ENCODE results near the gene SCT.

SCT gene

GRCh38 chr11:643849-644738 is 17.1 kb upstream of the SCT start:
- no peak for DNase-seq (ENCODE audit: low read depth)

- no peak for DNase-seq (ENCODE audit: low read depth)
Measured at GRCh38 chr11:643366-643765, 16.4 kb upstream of the SCT start.

GRCh38 chr11:641806-642370 is 14.9 kb upstream of the SCT start:
- no peak for DNase-seq (ENCODE audit: low read depth)

- DNase-seq (ENCODE audit: low read depth): no peak
Measured at GRCh38 chr11:640021-640706, 13.2 kb upstream of the SCT start.

GRCh38 chr11:639332-639955 is 12.5 kb upstream of the SCT start:
- no peak for DNase-seq (ENCODE audit: low read depth)

- no peak for DNase-seq (ENCODE audit: low read depth)
Measured at GRCh38 chr11:638631-639331, 11.8 kb upstream of the SCT start.

GRCh38 chr11:637593-638521 is 10.9 kb upstream of the SCT start:
- no peak for DNase-seq (ENCODE audit: low read depth)

GRCh38 chr11:637333-637592 is 10.3 kb upstream of the SCT start:
- DNase-seq (ENCODE audit: low read depth): no peak

- no peak for DNase-seq (ENCODE audit: low read depth)
Measured at GRCh38 chr11:636511-637332, 9.7 kb upstream of the SCT start, which contains the start of gene DRD4. DRD4 (plus strand) TSS chr11:637269; CDS start chr11:637305, 36 bp downstream.

GRCh38 chr11:635945-636510 is 9.0 kb upstream of the SCT start:
- no peak for DNase-seq (ENCODE audit: low read depth)

GRCh38 chr11:630871-631270 is 3.9 kb upstream of the SCT start:
- DNase-seq (ENCODE audit: low read depth): no peak

GRCh38 chr11:629237-629583 is 2.2 kb upstream of the SCT start:
- DNase-seq (ENCODE audit: low read depth): no peak

GRCh38 chr11:628056-628455 is 1.1 kb upstream of the SCT start:
- no peak for DNase-seq (ENCODE audit: low read depth)

- DNase-seq (ENCODE audit: low read depth): no peak
Measured at GRCh38 chr11:627308-627576, 261 bp upstream of the SCT start.

GRCh38 chr11:625636-626268 is 1.2 kb downstream of the SCT start:
- no peak for DNase-seq (ENCODE audit: low read depth)

GRCh38 chr11:624705-625635 is 2.0 kb downstream of the SCT start, which contains the start of gene CDHR5:
CDHR5 (minus strand) TSS chr11:624955; CDS start chr11:624902, 53 bp downstream.
- DNase-seq (ENCODE audit: low read depth): no peak

GRCh38 chr11:623999-624704 is 2.8 kb downstream of the SCT start:
- no peak for DNase-seq (ENCODE audit: low read depth)

GRCh38 chr11:623349-623869 is 3.6 kb downstream of the SCT start:
- no peak for DNase-seq (ENCODE audit: low read depth)
